Ovary (tissue), 3 donors: ENCODE data around the gene KCNA4.

Source experiments
- CTCF ChIP-seq, 3 donors: fragments of 450-650 bp in 2 of 3; fragments of 200-600 bp in 1 of 3; IDR thresholded peaks; one replicate each; pipeline versions ENCODE4 v1.5.1 to v1.8.0; 2016 to 2022; ENCODE audit warnings: antibody characterized with exemption in 3 of 3, mild to moderate bottlenecking in 1 of 3
- EP300 ChIP-seq: sonication (generic); formaldehyde crosslinking; IDR thresholded peaks from one replicate; pipeline ENCODE4 v1.6.1; 2017; ENCODE audit warnings: antibody characterized with exemption
- POLR2A ChIP-seq: fragments of 450-650 bp; IDR thresholded peaks from one replicate; pipeline ENCODE4 v1.6.1; 2017; ENCODE audit warnings: antibody characterized with exemption, mild to moderate bottlenecking, moderate library complexity
- donor health status: DM: no; HTN: no; CAD: no.

- TF ChIP-seq CTCF (IDR thresholded peaks at IDR 0.05) (no peak), POLR2A (no peak), EP300 (no peak)
Measured at GRCh38 chr11:29989174-29989970, 27.5 kb downstream of the KCNA4 start.
